Measurements from ENCODE around the gene TFIP11.

Gene TFIP11

DNA sequence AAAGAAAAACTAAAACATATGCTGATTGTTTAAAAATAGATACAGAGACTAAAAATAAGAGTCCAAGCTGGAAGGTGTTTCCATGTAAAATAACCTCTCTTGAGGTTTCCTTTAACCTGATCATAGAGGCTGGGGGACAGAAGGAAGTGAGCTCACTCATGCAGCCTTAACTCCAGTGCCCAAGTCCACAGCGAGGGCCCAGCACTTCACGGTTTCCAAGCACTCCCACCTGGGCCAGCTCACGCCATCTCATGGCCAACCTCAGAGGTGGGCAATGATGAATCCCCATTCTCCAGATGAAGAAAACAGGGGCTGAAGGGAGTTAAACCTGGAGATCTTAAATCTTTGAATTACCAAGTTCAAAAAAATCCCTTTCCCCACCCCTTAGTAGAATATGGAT, 14.9 kb upstream of the TFIP11 start:
- Histone ChIP-seq H3K27ac (no peak overlapping the region), H3K4me3 (ENCODE audit: low read depth in 1 of 2, low read length in 1 of 2) (no peak overlapping the region), H3K9me3 (no peaks in the 10 kb centered on the region), H3K36me3 (peaks cover 96% of the 10 kb centered on the region), H3K27me3 (no peaks in the 10 kb centered on the region), H3K4me1 (ENCODE audit: control insufficient read depth in 1 of 2, insufficient read depth in 1 of 2, low read depth in 1 of 2, low read length in 1 of 2) (peaks cover 9 to 23% of the 10 kb centered on the region in 2 experiments)
- TF ChIP-seq, protein P1, sequence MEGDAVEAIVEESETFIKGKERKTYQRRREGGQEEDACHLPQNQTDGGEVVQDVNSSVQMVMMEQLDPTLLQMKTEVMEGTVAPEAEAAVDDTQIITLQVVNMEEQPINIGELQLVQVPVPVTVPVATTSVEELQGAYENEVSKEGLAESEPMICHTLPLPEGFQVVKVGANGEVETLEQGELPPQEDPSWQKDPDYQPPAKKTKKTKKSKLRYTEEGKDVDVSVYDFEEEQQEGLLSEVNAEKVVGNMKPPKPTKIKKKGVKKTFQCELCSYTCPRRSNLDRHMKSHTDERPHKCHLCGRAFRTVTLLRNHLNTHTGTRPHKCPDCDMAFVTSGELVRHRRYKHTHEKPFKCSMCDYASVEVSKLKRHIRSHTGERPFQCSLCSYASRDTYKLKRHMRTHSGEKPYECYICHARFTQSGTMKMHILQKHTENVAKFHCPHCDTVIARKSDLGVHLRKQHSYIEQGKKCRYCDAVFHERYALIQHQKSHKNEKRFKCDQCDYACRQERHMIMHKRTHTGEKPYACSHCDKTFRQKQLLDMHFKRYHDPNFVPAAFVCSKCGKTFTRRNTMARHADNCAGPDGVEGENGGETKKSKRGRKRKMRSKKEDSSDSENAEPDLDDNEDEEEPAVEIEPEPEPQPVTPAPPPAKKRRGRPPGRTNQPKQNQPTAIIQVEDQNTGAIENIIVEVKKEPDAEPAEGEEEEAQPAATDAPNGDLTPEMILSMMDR (IDR thresholded peaks at IDR 0.05), result no peak

DNA sequence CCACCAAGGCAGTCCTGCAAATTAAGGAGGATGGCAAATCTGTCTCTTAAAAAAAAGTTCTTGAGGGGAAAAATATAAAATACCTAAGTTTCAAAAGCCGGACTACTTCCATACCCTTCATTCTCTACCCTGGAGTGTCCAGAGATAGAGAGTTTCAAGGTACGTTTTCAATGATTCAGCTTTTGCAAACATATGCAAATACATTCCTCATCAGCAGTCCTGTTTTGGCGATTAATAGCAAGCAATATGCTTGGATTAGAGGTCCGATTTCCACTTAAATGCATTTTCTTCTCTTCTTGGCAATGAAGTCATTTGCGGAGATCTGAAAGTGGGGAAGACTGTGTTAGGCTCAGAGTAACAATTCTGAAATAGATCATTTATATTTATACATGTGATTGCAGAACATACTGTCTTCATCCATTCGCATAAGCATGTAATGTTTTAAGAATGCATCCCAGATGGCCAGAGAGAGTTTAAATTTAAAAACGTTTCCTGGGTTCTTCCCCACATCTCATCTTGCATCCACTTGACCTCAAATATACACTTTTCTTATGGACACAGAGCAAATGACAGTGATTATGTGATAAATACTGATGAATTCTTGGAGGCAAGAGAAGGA, 13.8 kb upstream of the TFIP11 start:
- Histone ChIP-seq H3K4me1 (ENCODE audit: control insufficient read depth in 1 of 2, insufficient read depth in 1 of 2, low read depth in 1 of 2, low read length in 1 of 2) (peaks cover 9 to 23% of the 10 kb centered on the region in 2 experiments), H3K27me3 (no peaks in the 10 kb centered on the region), H3K4me3 (ENCODE audit: low read depth in 1 of 2, low read length in 1 of 2) (no peak overlapping the region), H3K27ac (no peak overlapping the region), H3K9me3 (no peaks in the 10 kb centered on the region), H3K36me3 (peaks cover 90% of the 10 kb centered on the region)
- TF ChIP-seq, protein P1 (IDR thresholded peaks at IDR 0.05), result no peak

DNA sequence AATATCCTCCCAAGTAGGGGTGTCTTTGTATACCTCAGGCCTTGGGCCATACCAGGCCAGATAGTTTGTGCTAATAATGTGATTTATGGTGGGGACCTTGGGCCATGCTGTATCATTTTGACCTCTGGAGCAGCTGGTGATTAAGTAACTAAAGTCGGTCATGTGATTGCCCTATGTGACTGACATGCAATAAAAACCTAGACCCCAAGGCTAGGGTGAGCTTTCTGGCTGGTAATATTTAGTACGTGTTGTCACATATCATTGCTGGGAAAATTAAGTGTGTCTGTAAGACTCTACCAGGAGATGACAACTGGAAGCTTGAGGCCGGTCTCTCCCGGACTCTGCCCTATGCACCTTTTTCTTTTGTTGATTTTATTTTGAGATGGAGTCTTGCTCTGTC, 12.6 kb upstream of the TFIP11 start:
- Histone ChIP-seq H3K4me1 (ENCODE audit: control insufficient read depth in 1 of 2, insufficient read depth in 1 of 2, low read depth in 1 of 2, low read length in 1 of 2) (peaks cover 9 to 12% of the 10 kb centered on the region in 2 experiments), H3K27ac (no peak overlapping the region), H3K27me3 (no peaks in the 10 kb centered on the region), H3K4me3 (ENCODE audit: low read depth in 1 of 2, low read length in 1 of 2) (no peak overlapping the region), H3K9me3 (no peaks in the 10 kb centered on the region), H3K36me3 (peaks cover 78% of the 10 kb centered on the region)
- TF ChIP-seq, protein P1 (IDR thresholded peaks at IDR 0.05), result no peak

DNA sequence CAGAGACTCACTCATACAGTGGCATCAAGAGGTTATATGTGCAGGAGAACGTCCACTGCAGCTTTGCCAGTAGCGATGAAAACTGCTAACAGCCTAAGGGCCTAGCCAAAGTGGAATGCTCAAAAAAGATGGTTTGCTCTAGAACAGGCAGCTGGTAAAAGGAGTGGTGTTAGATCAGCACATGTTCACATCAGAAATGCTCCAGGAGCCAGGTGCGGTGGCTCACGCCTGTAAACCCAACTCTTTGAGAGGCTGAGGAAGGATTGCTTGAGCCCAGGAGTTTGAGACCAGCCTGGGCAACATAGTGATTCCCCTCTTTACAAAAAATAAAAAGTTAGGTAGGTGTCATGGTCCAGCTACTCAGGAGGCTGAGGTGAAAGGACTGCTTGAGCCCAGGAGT, 10.3 kb upstream of the TFIP11 start:
- no peaks in the 10 kb centered on the region for H3K9me3 ChIP-seq
- TF ChIP-seq, protein P1 (IDR thresholded peaks at IDR 0.05), result no peak

DNA sequence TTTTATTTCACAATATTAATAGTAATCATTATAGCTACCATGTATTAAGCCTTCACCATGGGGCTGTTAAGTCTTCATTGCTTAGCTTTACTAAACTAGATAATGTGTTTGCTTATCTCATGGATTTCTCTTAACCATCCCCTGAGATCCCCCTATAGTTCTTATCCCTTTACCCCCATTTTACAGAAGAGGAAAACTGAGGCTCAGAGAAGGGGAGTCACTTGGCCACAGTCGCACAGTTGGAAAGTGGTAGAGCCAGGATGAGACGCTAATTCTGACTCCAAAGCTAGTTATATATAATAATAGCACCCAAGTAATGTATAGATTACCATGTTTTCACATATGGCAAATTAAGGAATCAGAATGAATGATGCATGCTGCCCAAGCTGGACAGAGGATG, 9.7 kb upstream of the TFIP11 start:
- Histone ChIP-seq H3K9me3 (no peaks in the 10 kb centered on the region), H3K27ac (no peak overlapping the region), H3K4me3 (ENCODE audit: low read depth in 1 of 2, low read length in 1 of 2) (no peak overlapping the region), H3K4me1 (ENCODE audit: control insufficient read depth in 1 of 2, insufficient read depth in 1 of 2, low read depth in 1 of 2, low read length in 1 of 2) (peaks cover 0 to 4% of the 10 kb centered on the region in 2 experiments), H3K27me3 (no peaks in the 10 kb centered on the region), H3K36me3 (peaks cover 50% of the 10 kb centered on the region)
- TF ChIP-seq, protein P1 (IDR thresholded peaks at IDR 0.05), result no peak

More for the DNA sequence above, 10.3 kb upstream of the TFIP11 start:
- Histone ChIP-seq H3K27me3 (no peaks in the 10 kb centered on the region), H3K4me1 (ENCODE audit: control insufficient read depth in 1 of 2, insufficient read depth in 1 of 2, low read depth in 1 of 2, low read length in 1 of 2) (peaks cover 0 to 4% of the 10 kb centered on the region in 2 experiments), H3K4me3 (ENCODE audit: low read depth in 1 of 2, low read length in 1 of 2) (no peak overlapping the region), H3K27ac (no peak overlapping the region), H3K36me3 (peaks cover 56% of the 10 kb centered on the region)

Data from neutrophil (primary cell).